Trophoblast cell (in vitro differentiated cells and primary cell): ENCODE measurements around the gene SAE1.

ENCODE experiments used
- DNase-seq, 2 donors: peaks; one replicate each; pipeline ENCODE4 v3.0.0-alpha.2; 2016
- H2AFZ ChIP-seq: 2 replicates; pipeline ENCODE4 v1.6.1; 2013; ENCODE audit warnings: low read length, moderate library complexity, mild to moderate bottlenecking; ENCODE audit not compliant: insufficient read depth, poor library complexity
- H2AK5ac ChIP-seq: 2 replicates; pipeline ENCODE4 v1.6.1; 2013; ENCODE audit warnings: mild to moderate bottlenecking, low read length
- H2BK120ac ChIP-seq: 2 replicates; pipeline ENCODE4 v1.6.1; 2013; ENCODE audit warnings: low read length, mild to moderate bottlenecking, moderate library complexity; ENCODE audit not compliant: insufficient read depth, poor library complexity
- H2BK12ac ChIP-seq: 2 replicates; pipeline ENCODE4 v1.6.1; 2013; ENCODE audit warnings: mild to moderate bottlenecking, low read length, moderate library complexity
- H2BK5ac ChIP-seq: 2 replicates; pipeline ENCODE4 v1.6.1; 2013; ENCODE audit warnings: low read length, low read depth, moderate library complexity, mild to moderate bottlenecking; ENCODE audit not compliant: poor library complexity
- H3K14ac ChIP-seq: 2 replicates; pipeline ENCODE4 v1.6.1; 2013; ENCODE audit warnings: mild to moderate bottlenecking, low read length
- H3K18ac ChIP-seq: 2 replicates; pipeline ENCODE4 v1.6.1; 2013; ENCODE audit warnings: mild to moderate bottlenecking, low read length
- H3K23ac ChIP-seq: 2 replicates; pipeline ENCODE4 v1.6.1; 2013; ENCODE audit warnings: low read length
- H3K27ac ChIP-seq: 2 replicates; pipeline ENCODE4 v1.5.1; 2013; ENCODE audit warnings: low read depth, mild to moderate bottlenecking, inconsistent platforms, low read length, moderate library complexity
- H3K27me3 ChIP-seq: 2 replicates; pipeline ENCODE4 v1.6.1; 2013; ENCODE audit warnings: inconsistent platforms, mild to moderate bottlenecking, low read length, moderate library complexity; ENCODE audit not compliant: insufficient read depth
- H3K36me3 ChIP-seq, 2 experiments: 1 replicate in 1 of 2; 2 replicates in 1 of 2; pipeline ENCODE4 v1.6.1; 2013; ENCODE audit warnings: low read length in 2 of 2, mild to moderate bottlenecking in 2 of 2, moderate library complexity in 1 of 2; ENCODE audit not compliant: insufficient read depth in 2 of 2, control insufficient read depth in 1 of 2
- H3K4ac ChIP-seq: 2 replicates; pipeline ENCODE4 v1.6.1; 2013; ENCODE audit warnings: low read depth, mild to moderate bottlenecking, low read length, moderate library complexity
- H3K4me1 ChIP-seq, 2 experiments: 1 replicate in 1 of 2; 2 replicates in 1 of 2; pipeline ENCODE4 v1.6.1; 2013; ENCODE audit warnings: low read length in 2 of 2, mild to moderate bottlenecking in 2 of 2, moderate library complexity in 1 of 2; ENCODE audit not compliant: insufficient read depth in 2 of 2, control insufficient read depth in 1 of 2
- H3K4me2 ChIP-seq: 2 replicates; pipeline ENCODE4 v1.6.1; 2013; ENCODE audit warnings: inconsistent platforms, mild to moderate bottlenecking, low read length, moderate library complexity
- H3K4me3 ChIP-seq: 2 replicates; pipeline ENCODE4 v1.5.1; 2013; ENCODE audit warnings: mild to moderate bottlenecking, low read depth, low read length, inconsistent platforms
- H3K79me1 ChIP-seq: one replicate; pipeline ENCODE4 v1.6.1; 2013; ENCODE audit warnings: low read length
- H3K79me2 ChIP-seq: 2 replicates; pipeline ENCODE4 v1.6.1; 2013; ENCODE audit warnings: low read length, mild to moderate bottlenecking; ENCODE audit not compliant: control insufficient read depth, insufficient read depth, poor library complexity
- H3K9ac ChIP-seq: 2 replicates; pipeline ENCODE4 v1.6.1; 2013; ENCODE audit warnings: mild to moderate bottlenecking, low read length
- H3K9me3 ChIP-seq: 2 replicates; pipeline ENCODE4 v1.6.1; 2013; ENCODE audit warnings: low read depth, mild to moderate bottlenecking, control low read depth, inconsistent platforms, low read length; ENCODE audit not compliant: insufficient read depth
- H4K12ac ChIP-seq: 2 replicates; pipeline ENCODE4 v1.6.1; 2013; ENCODE audit warnings: low read depth, mild to moderate bottlenecking, low read length, moderate library complexity
- H4K8ac ChIP-seq: 2 replicates; pipeline ENCODE4 v1.6.1; 2013; ENCODE audit warnings: low read depth, mild to moderate bottlenecking, low read length, moderate library complexity
- H4K91ac ChIP-seq: one replicate; pipeline ENCODE4 v1.6.1; 2013; ENCODE audit warnings: low read depth, mild to moderate bottlenecking, low read length, moderate library complexity
- WGBS: extraction: QIAGEN DNeasy Blood & Tissue Kit; methylation state at CpG from one replicate; pipeline ENCODE4 v1.1.7; 2013; ENCODE audit warnings: missing lambda C conversion rate; ENCODE audit not compliant: insufficient read length, insufficient coverage; ENCODE audit errors: extremely low coverage; 5-methylcytosine and 5-hydroxymethylcytosine counted together

The SAE1 gene

GRCh38 chr19:47094557-47095475 lies 35.8 kb upstream of the SAE1 start:
- Histone ChIP-seq H3K79me2 (peaks cover 4% of the 10 kb centered on the region), H2BK12ac (no peak overlapping the region), H2BK5ac (no peak overlapping the region), H3K27ac (no peak overlapping the region), H2BK120ac (no peak overlapping the region), H3K9ac (no peak overlapping the region), H3K4me1 (peaks cover 0 to 15% of the 10 kb centered on the region in 2 experiments), H3K4me3 (no peak overlapping the region), H2AK5ac (no peak overlapping the region), H3K18ac (no peak overlapping the region), H4K91ac (no peak overlapping the region), H2AFZ (no peak overlapping the region), H3K79me1 (peaks cover 2% of the 10 kb centered on the region), H3K4ac (peak overlapping the region; percentile 25), H3K27me3 (no peaks in the 10 kb centered on the region), H3K23ac (no peak overlapping the region), H3K4me2 (no peak overlapping the region), H3K14ac (no peak overlapping the region), H4K8ac (no peak overlapping the region), H3K36me3 (peaks cover 31 to 36% of the 10 kb centered on the region in 2 experiments), H3K9me3 (peaks cover 2% of the 10 kb centered on the region), H4K12ac (no peak overlapping the region)
- DNase-seq = no peak
- no CpG with 5 or more reads among the region's 15 CpGs for WGBS

GRCh38 chr19:47095476-47096099 lies 35.0 kb upstream of the SAE1 start:
- Histone ChIP-seq H3K79me1 (peaks cover 2% of the 10 kb centered on the region), H3K14ac (no peak overlapping the region), H3K4me1 (peaks cover 0 to 15% of the 10 kb centered on the region in 2 experiments), H4K8ac (no peak overlapping the region), H2AFZ (no peak overlapping the region), H2AK5ac (no peak overlapping the region), H4K12ac (no peak overlapping the region), H3K4me3 (no peak overlapping the region), H4K91ac (no peak overlapping the region), H3K79me2 (peaks cover 4% of the 10 kb centered on the region), H3K23ac (no peak overlapping the region), H2BK5ac (no peak overlapping the region), H3K9ac (no peak overlapping the region), H2BK12ac (no peak overlapping the region), H3K4ac (no peak overlapping the region), H3K4me2 (no peak overlapping the region), H3K27me3 (no peaks in the 10 kb centered on the region), H2BK120ac (no peak overlapping the region), H3K18ac (no peak overlapping the region), H3K9me3 (no peaks in the 10 kb centered on the region), H3K27ac (no peak overlapping the region), H3K36me3 (peaks cover 25 to 32% of the 10 kb centered on the region in 2 experiments)
- WGBS = no CpG with 5 or more reads among the region's 9 CpGs
- no peak for DNase-seq

- WGBS = no CpG with 5 or more reads among the region's 12 CpGs
- H2BK120ac ChIP-seq = no peak overlapping the region
- peak overlapping the region; percentile 12 for H3K4me3 ChIP-seq
- H3K4me2 ChIP-seq = no peak overlapping the region
- no peak overlapping the region for H3K14ac ChIP-seq
- H3K4ac ChIP-seq = no peak overlapping the region
- no peak for DNase-seq
- no peak overlapping the region for H2BK5ac ChIP-seq
- no peak overlapping the region for H2BK12ac ChIP-seq
- H2AFZ ChIP-seq = no peak overlapping the region
- no peak overlapping the region for H3K27ac ChIP-seq
- H3K9ac ChIP-seq = no peak overlapping the region
- peaks cover 5% of the 10 kb centered on the region for H3K79me2 ChIP-seq
- no peak overlapping the region for H4K12ac ChIP-seq
- H3K9me3 ChIP-seq = no peaks in the 10 kb centered on the region
- H3K23ac ChIP-seq = no peak overlapping the region
- no peak overlapping the region for H4K8ac ChIP-seq
- peaks cover 0 to 15% of the 10 kb centered on the region in 2 experiments for H3K4me1 ChIP-seq
- H2AK5ac ChIP-seq = no peak overlapping the region
- no peak overlapping the region for H4K91ac ChIP-seq
- H3K36me3 ChIP-seq = peaks cover 26 to 29% of the 10 kb centered on the region in 2 experiments
- no peaks in the 10 kb centered on the region for H3K27me3 ChIP-seq
- no peak overlapping the region for H3K18ac ChIP-seq
- peaks cover 2% of the 10 kb centered on the region for H3K79me1 ChIP-seq
Observed at GRCh38 chr19:47096100-47096704, 34.4 kb upstream of the SAE1 start.

GRCh38 chr19:47096721-47097120 lies 33.9 kb upstream of the SAE1 start:
- Histone ChIP-seq H3K27me3 (no peaks in the 10 kb centered on the region), H2AK5ac (no peak overlapping the region), H3K4me1 (peaks cover 0 to 15% of the 10 kb centered on the region in 2 experiments), H2BK12ac (no peak overlapping the region), H3K18ac (no peak overlapping the region), H4K91ac (no peak overlapping the region), H3K36me3 (peaks cover 26 to 27% of the 10 kb centered on the region in 2 experiments), H2BK120ac (no peak overlapping the region), H3K4me2 (no peak overlapping the region), H3K9ac (no peak overlapping the region), H3K4me3 (no peak overlapping the region), H3K27ac (no peak overlapping the region), H4K8ac (no peak overlapping the region), H3K23ac (no peak overlapping the region), H3K14ac (no peak overlapping the region), H3K4ac (no peak overlapping the region), H4K12ac (no peak overlapping the region), H2AFZ (no peak overlapping the region), H3K79me1 (peaks cover 2% of the 10 kb centered on the region), H3K9me3 (no peaks in the 10 kb centered on the region), H2BK5ac (no peak overlapping the region), H3K79me2 (peaks cover 5% of the 10 kb centered on the region)
- WGBS = no CpG with 5 or more reads among the region's 9 CpGs
- DNase-seq = no peak
